HEK293 (cell line): ENCODE data around the gene CNN2.

Experiments used
- CTCF ChIP-seq: fragments of 450-650 bp; formaldehyde crosslinking; IDR thresholded peaks from 2 replicates; pipeline ENCODE4 v1.5.1; 2016; ENCODE audit warnings: missing biosample characterization, missing genetic modification characterization
- ELK4 ChIP-seq: IDR thresholded peaks from 2 replicates; pipeline ENCODE4 v1.6.1; 2011; ENCODE audit warnings: mild to moderate bottlenecking, low read depth, low read length, borderline replicate concordance
- GLIS2 ChIP-seq: fragments of 450-650 bp; formaldehyde crosslinking; IDR thresholded peaks from 2 replicates; pipeline ENCODE4 v1.5.1; 2016; ENCODE audit warnings: missing biosample characterization, missing genetic modification characterization
- PBX3 ChIP-seq: sonication (generic); formaldehyde crosslinking; IDR thresholded peaks from 2 replicates; pipeline ENCODE4 v1.8.1; 2022; ENCODE audit warnings: mild to moderate bottlenecking, moderate library complexity, missing genetic modification reagents
- PRDM1 ChIP-seq: fragments of 450-650 bp; formaldehyde crosslinking; IDR thresholded peaks from 2 replicates; pipeline ENCODE4; 2016; ENCODE audit warnings: missing biosample characterization, missing genetic modification characterization
- SETDB1 ChIP-seq: IDR thresholded peaks from one replicate; pipeline ENCODE4 v1.6.1; 2017; ENCODE audit warnings: mild to moderate bottlenecking, low read length, moderate library complexity, mixed read lengths; ENCODE audit not compliant: insufficient read length
- SP2 ChIP-seq: fragments of 450-650 bp; formaldehyde crosslinking; IDR thresholded peaks from 2 replicates; pipeline ENCODE4 v1.5.1; 2016; ENCODE audit warnings: missing biosample characterization, missing genetic modification characterization
- TCF7L2 ChIP-seq: IDR thresholded peaks from 2 replicates; pipeline ENCODE4 v1.6.1; 2011; ENCODE audit warnings: low read depth, mild to moderate bottlenecking, inconsistent platforms, low read length, moderate library complexity, borderline replicate concordance
- ZBTB48 ChIP-seq: fragments of 450-650 bp; formaldehyde crosslinking; IDR thresholded peaks from 2 replicates; pipeline ENCODE4 v1.5.1; 2016; ENCODE audit warnings: missing biosample characterization, missing genetic modification characterization
- ZNF501 ChIP-seq: fragments of 450-650 bp; formaldehyde crosslinking; IDR thresholded peaks from 2 replicates; pipeline ENCODE4 v1.5.1; 2016; ENCODE audit warnings: missing biosample characterization, missing genetic modification characterization
- ZNF529 ChIP-seq: fragments of 450-650 bp; formaldehyde crosslinking; IDR thresholded peaks from 2 replicates; pipeline ENCODE4 v1.5.1; 2017; ENCODE audit warnings: missing genetic modification characterization, missing biosample characterization; ENCODE audit not compliant: insufficient replicate concordance
- ZNF548 ChIP-seq: fragments of 450-650 bp; formaldehyde crosslinking; IDR thresholded peaks from 2 replicates; pipeline ENCODE4 v1.5.1; 2016; ENCODE audit warnings: missing biosample characterization, missing genetic modification characterization
- ZNF629 ChIP-seq: fragments of 450-650 bp; formaldehyde crosslinking; IDR thresholded peaks from 2 replicates; pipeline ENCODE4 v1.5.1; 2017; ENCODE audit warnings: missing biosample characterization, missing genetic modification characterization
- ZNF785 ChIP-seq: fragments of 450-650 bp; formaldehyde crosslinking; IDR thresholded peaks from 2 replicates; pipeline ENCODE4 v1.5.1; 2016; ENCODE audit warnings: missing biosample characterization, missing genetic modification characterization

- TF ChIP-seq PBX3 (CRISPR knock-in tag), result no peak
- no peak for TF ChIP-seq SP2 (tag by site-specific recombination)
- no peak for TF ChIP-seq TCF7L2
- TF ChIP-seq CTCF (tag by site-specific recombination), result no peak
- no peak for TF ChIP-seq ELK4
- no peak for TF ChIP-seq ZNF785 (tag by site-specific recombination)
- no peak for TF ChIP-seq PRDM1 (tag by site-specific recombination)
- TF ChIP-seq ZNF529 (tag by site-specific recombination), result no peak
- TF ChIP-seq ZNF548 (tag by site-specific recombination), result no peak
- TF ChIP-seq SETDB1, result no peak
- no peak for TF ChIP-seq ZNF629 (tag by site-specific recombination)
- no peak for TF ChIP-seq ZBTB48 (tag by site-specific recombination)
- no peak for TF ChIP-seq GLIS2 (tag by site-specific recombination)
- no peak for TF ChIP-seq ZNF501
Observed at GRCh38 chr19:1076046-1076386, 49.6 kb downstream of the CNN2 start.
